Measurements from ENCODE around the gene ACE.
"Not testable (repeated sequence)": the region's sequence is repeated elsewhere in the genome, so short reads cannot be mapped to it uniquely, and the experiment has no call there.

Gene ACE

GRCh38 chr17:63442074-63442473 lies 34.8 kb upstream of the ACE start:
- in situ Hi-C loops (cut with MboI; ENCODE audit: low sequenced_read_pairs) = loop anchor here (25.0 kb wide), 1 partner anchor 395 kb away; the partner anchor contains the start of genes FTSJ3, PSMC5 and SMARCD2

GRCh38 chr17:63442549-63443035 lies 34.3 kb upstream of the ACE start:
- in situ Hi-C loops (cut with MboI; ENCODE audit: low sequenced_read_pairs) = loop anchor here (25.0 kb wide), 1 partner anchor 395 kb away; the partner anchor contains the start of genes FTSJ3, PSMC5 and SMARCD2

DNA sequence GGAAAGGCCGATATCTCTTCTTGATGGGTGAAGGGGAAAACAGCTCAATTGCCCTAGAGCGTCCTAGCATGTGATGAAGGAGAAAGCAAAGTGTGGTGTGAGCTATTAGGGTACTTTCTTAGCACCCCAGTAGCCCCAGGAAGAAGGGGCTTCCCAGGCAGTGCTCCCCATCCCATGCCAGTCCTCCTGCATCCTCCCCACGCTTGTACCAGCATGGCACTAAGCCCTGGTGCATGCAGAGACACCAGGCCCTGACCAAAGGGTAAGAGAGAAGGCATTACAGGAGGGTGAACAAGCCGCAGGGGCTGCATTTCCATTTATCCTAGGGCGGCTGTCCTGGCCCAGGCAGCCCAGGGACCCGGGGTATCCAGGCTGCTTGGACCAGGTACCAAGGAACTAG lies 33.8 kb upstream of the ACE start:
- in situ Hi-C loops (cut with MboI; ENCODE audit: low sequenced_read_pairs) = loop anchor here (25.0 kb wide), 1 partner anchor 394 kb away; the partner anchor contains the start of genes FTSJ3, PSMC5 and SMARCD2

- in situ Hi-C loops (cut with MboI; ENCODE audit: low sequenced_read_pairs) = loop anchor here (25.0 kb wide), 1 partner anchor 393 kb away; the partner anchor contains the start of genes FTSJ3, PSMC5 and SMARCD2
Observed at GRCh38 chr17:63444457-63444856, 32.4 kb upstream of the ACE start.

GRCh38 chr17:63445065-63445464 lies 31.8 kb upstream of the ACE start:
- in situ Hi-C loops (cut with MboI; ENCODE audit: low sequenced_read_pairs) = loop anchor here (25.0 kb wide), 1 partner anchor 392 kb away; the partner anchor contains the start of genes FTSJ3, PSMC5 and SMARCD2

- in situ Hi-C loops (cut with MboI; ENCODE audit: low sequenced_read_pairs) = loop anchor here (25.0 kb wide), 1 partner anchor 392 kb away; the partner anchor contains the start of genes FTSJ3, PSMC5 and SMARCD2
Observed at GRCh38 chr17:63445571-63445953, 31.3 kb upstream of the ACE start.

- in situ Hi-C loops (cut with MboI; ENCODE audit: low sequenced_read_pairs) = loop anchor here (25.0 kb wide), 1 partner anchor 391 kb away; the partner anchor contains the start of genes FTSJ3, PSMC5 and SMARCD2
Observed at GRCh38 chr17:63445954-63446752, 30.7 kb upstream of the ACE start, which contains the start of gene CYB561. CYB561 (minus strand) TSS chr17:63446306; CDS start chr17:63437547, 8,759 bp downstream.

DNA sequence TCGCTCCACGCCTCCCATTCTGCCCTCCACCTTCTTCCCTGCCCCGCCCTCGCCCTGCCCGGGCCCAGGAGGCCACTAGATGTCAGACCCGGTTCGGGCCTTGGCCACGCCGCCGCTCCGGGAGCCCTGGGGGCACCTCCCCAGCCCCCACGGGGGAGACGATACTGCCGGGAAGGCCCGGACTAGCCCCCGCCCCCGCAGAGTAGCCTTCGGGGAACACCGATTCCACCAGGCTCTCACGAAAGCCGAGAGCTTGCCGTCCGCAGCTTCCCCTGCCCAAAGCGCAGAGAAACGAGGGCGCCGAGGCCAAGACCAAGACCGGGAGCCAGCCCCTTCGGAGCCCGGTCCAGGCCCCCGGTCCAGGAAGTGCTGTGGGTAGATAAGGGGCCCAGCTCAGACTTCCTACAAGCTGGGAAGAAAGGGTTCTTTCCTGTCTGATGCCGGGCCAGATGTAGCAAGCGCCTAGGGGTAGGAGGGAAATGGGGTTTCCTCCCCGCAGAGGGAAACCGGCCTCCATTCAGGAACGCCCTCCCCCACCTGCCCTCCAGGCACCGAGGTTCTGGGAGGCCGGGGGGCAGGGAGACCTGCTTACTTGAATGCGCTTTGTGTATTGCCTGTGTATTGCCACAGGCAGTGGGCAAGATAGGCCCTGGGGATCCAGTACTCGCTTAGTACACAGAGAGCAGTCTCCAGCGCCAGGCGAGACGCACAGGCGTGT lies 29.9 kb upstream of the ACE start:
- in situ Hi-C loops (cut with MboI; ENCODE audit: low sequenced_read_pairs) = loop anchor here (25.0 kb wide), 1 partner anchor 390 kb away; the partner anchor contains the start of genes FTSJ3, PSMC5 and SMARCD2

- in situ Hi-C loops (cut with MboI; ENCODE audit: low sequenced_read_pairs) = loop anchor here (25.0 kb wide), 1 partner anchor 390 kb away; the partner anchor contains the start of genes FTSJ3, PSMC5 and SMARCD2
Observed at GRCh38 chr17:63447471-63448009, 29.3 kb upstream of the ACE start.

DNA sequence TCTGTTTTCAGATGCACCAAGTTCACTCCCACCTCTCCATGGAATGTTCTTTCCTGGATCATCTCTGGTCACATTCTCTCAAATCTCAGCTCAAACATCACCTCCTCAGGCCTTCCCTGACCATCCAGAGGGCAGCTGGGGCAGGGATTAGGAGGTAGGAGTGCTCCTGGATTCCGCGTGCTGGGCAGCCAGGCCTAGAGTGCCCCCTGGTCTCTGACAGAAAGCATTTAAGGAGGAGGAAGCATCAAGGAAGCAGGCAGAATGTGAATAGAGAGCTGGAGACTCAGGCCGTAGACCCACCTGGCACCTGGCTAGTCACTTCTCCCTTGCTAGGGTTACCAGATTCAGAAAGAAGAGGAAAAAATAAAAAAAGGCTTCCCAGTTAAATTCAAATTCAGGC lies 28.2 kb upstream of the ACE start:
- in situ Hi-C loops (cut with MboI; ENCODE audit: low sequenced_read_pairs) = loop anchor here (25.0 kb wide), 1 partner anchor 389 kb away; the partner anchor contains the start of genes FTSJ3, PSMC5 and SMARCD2

- in situ Hi-C loops (cut with MboI; ENCODE audit: low sequenced_read_pairs) = no loop called here
Observed at GRCh38 chr17:63450551-63450950, 26.3 kb upstream of the ACE start.

DNA sequence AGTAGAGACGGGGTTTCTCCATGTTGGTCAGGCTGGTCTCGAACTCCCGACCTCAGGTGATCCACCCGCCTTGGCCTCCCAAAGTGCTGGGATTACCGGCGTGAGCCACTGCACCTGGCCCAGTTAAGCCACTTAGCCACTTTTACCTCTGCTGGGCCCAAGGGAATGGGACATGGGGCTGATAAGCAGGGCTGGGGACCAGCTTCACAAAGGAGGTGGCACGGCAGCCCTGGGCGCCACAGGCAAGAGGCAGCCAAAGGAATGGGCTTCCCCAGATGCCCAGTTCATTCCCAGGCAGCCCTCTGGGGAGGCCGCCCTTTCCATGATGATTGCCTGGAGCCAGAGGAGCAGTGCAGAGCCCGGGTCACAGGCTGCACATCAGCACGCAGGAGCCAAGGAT lies 25.7 kb upstream of the ACE start:
- in situ Hi-C loops (cut with MboI; ENCODE audit: low sequenced_read_pairs) = no loop called here

DNA sequence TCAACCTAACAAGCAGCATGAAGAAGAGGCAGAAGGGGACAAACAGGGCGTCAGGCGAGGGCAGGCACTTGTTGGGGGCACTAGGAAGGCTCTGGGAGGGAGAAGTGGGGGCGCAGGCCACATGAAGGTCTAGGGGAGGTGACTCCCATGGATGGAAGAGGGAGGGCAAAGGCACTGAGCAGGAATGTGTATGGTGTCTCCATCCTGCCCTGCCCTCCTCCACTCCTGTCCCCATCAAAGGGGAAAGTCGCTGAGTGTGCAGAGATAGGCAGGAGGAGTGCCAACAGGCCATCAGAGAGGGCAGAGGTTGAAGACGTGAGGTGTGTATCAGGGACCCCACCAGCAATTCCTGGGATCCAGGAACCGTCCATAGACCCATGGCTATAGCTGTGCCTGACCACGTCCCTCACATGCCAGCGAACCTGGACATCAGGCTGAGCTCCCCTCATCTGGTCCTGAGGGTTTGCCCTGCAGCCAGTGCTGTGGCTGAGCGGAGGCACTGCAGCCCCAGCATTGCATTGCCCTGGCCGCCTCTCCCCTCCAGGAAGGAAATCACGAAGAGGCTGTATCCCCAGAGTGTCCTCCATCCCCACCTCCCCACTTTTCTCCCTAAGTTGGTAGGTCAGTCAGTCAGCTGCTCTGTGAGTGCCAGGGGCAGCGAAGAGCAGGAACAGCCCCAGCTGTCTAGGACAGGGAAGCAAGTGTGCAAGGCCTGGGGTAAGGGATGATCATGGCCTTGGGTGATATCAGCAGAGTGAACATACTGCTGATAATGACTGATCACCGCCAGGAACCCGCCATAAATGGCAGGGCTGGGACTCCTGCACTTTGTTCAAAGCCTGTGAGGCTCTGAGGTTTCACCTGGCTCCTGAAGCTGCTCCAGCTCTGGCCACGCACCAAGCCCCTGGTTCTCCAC lies 24.6 kb upstream of the ACE start:
- in situ Hi-C loops (cut with MboI; ENCODE audit: low sequenced_read_pairs) = no loop called here

GRCh38 chr17:63452962-63453551 lies 23.8 kb upstream of the ACE start:
- in situ Hi-C loops (cut with MboI; ENCODE audit: low sequenced_read_pairs) = no loop called here

GRCh38 chr17:63454357-63454756 lies 22.5 kb upstream of the ACE start:
- in situ Hi-C loops (cut with MboI; ENCODE audit: low sequenced_read_pairs) = not testable (repeated sequence)

DNA sequence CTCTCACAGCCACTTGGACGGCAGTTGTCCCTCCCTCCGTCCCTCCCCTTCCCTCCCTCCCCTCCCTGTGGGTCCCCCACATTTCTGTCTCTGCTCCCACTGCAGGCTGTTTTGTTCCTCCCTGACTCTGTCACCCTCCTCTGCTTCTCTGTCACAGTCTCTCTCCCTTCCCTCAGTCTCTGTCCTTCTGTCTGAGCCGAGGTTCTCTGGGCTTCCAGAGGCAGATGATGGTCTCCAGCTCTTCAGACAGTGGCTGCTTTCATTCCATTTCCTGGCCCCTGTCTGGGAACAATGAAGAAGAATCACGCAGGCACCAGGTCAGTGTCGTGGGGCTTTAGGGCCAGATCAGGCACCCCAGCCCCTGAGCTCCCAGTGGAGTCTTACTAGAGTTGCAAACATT lies 21.9 kb upstream of the ACE start:
- in situ Hi-C loops (cut with MboI; ENCODE audit: low sequenced_read_pairs) = no loop called here

DNA sequence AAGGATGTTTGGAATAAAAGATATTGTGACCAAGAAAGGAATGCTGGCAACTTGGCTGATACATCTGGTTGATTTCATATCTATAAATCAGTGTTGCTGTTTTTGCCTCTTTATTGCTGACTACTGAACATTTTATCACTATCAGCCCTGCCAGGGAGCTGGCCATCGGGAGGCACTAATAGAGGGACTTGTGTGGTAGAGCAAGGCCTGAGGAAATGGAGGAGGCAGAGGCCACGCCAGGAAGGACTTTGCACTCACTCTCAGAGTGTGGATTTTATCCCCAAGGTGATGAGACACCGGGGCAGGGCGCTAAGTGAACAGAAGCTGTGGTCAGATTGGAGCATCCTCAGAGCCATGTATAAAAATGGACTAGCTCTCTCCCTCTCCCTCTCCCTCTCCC lies 21.4 kb upstream of the ACE start:
- in situ Hi-C loops (cut with MboI; ENCODE audit: low sequenced_read_pairs) = no loop called here

- in situ Hi-C loops (cut with MboI; ENCODE audit: low sequenced_read_pairs) = no loop called here
Observed at GRCh38 chr17:63458478-63458877, 18.4 kb upstream of the ACE start.

GRCh38 chr17:63460018-63460417 lies 16.8 kb upstream of the ACE start:
- in situ Hi-C loops (cut with MboI; ENCODE audit: low sequenced_read_pairs) = no loop called here
